A673 (cell line): ENCODE measurements around the gene THUMPD1.
"Not testable (repeated sequence)": the region's sequence is repeated elsewhere in the genome, so short reads cannot be mapped to it uniquely, and the experiment has no call there.

ENCODE experiments used
- CTCF ChIP-seq: fragments of 300-800, 200-600 bp; sonication (generic); conservative IDR thresholded peaks from 2 replicates; pipeline ENCODE4 v1.5.1; 2017; ENCODE audit warnings: low read depth, mild to moderate bottlenecking, antibody characterized with exemption, low read length, moderate library complexity, mixed read lengths
- EZH2 ChIP-seq: fragments of 200-600 bp; sonication (generic); IDR thresholded peaks from 2 replicates; pipeline ENCODE4 v1.6.1; 2017; ENCODE audit warnings: borderline replicate concordance, low read depth, mild to moderate bottlenecking, mixed read lengths, antibody characterized with exemption, low read length; ENCODE audit not compliant: poor library complexity, severe bottlenecking

GRCh38 chr16:20708129-20708528, 33.5 kb downstream of the THUMPD1 start:
- TF ChIP-seq CTCF = peak; percentile 52
- TF ChIP-seq EZH2 = not testable (repeated sequence)
